Measurements from ENCODE around the gene PPP3CA. TPM values are rescaled to one million over a fixed set of nuclear protein-coding genes. Genes with fewer than 3 reads are reported as not detected.

PPP3CA gene
- total RNA-seq, 1 experiment from 2014 or later, result 31.0 TPM

DNA sequence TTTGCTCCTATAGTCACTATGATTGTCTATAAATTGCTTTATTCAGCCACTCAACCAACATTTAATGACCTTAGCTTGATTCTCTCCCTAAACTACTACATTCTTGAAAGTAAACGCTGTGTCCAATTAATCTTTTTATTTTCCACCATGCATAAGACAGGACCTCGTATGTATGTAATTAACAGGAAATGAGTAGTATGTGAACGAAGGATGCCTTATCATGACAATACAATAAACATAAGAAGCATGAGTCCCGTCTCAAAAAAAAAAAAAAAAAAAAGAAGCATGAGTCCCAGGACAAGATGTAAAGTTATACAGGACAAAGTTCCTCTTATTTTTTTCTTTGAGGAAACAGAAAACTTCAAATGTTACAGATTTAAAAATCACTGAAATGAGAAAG is 92.5 kb downstream of the PPP3CA start:
- ChIA-PET CTCF (no interaction called here), POLR2A (no interaction called here)
- Histone ChIP-seq H3K4me3 (ENCODE audit: low read depth in 2 of 2, low read length in 2 of 2) (no peak overlapping the region), H3K4me1 (ENCODE audit: control insufficient read depth, insufficient read depth, low read length) (no peaks in the 10 kb centered on the region; the same call in 1 of the 2 replicates), H3K36me3 (ENCODE audit: control insufficient read depth, insufficient read depth, low read length) (no peaks in the 10 kb centered on the region), H3K9me3 (ENCODE audit: control insufficient read depth, insufficient read depth, low read depth, low read length) (no peaks in the 10 kb centered on the region), H3K27me3 (ENCODE audit: control insufficient read depth, insufficient read depth, low read length) (no peaks in the 10 kb centered on the region), H3K27ac (ENCODE audit: low read length) (no peak overlapping the region)
- no TSS peak for BruUV-seq (replicated peaks)
- intact Hi-C loops (cut with micrococcal nuclease; ENCODE audit: unreplicated experiment), result no loop called here
- TF ChIP-seq, protein P1, sequence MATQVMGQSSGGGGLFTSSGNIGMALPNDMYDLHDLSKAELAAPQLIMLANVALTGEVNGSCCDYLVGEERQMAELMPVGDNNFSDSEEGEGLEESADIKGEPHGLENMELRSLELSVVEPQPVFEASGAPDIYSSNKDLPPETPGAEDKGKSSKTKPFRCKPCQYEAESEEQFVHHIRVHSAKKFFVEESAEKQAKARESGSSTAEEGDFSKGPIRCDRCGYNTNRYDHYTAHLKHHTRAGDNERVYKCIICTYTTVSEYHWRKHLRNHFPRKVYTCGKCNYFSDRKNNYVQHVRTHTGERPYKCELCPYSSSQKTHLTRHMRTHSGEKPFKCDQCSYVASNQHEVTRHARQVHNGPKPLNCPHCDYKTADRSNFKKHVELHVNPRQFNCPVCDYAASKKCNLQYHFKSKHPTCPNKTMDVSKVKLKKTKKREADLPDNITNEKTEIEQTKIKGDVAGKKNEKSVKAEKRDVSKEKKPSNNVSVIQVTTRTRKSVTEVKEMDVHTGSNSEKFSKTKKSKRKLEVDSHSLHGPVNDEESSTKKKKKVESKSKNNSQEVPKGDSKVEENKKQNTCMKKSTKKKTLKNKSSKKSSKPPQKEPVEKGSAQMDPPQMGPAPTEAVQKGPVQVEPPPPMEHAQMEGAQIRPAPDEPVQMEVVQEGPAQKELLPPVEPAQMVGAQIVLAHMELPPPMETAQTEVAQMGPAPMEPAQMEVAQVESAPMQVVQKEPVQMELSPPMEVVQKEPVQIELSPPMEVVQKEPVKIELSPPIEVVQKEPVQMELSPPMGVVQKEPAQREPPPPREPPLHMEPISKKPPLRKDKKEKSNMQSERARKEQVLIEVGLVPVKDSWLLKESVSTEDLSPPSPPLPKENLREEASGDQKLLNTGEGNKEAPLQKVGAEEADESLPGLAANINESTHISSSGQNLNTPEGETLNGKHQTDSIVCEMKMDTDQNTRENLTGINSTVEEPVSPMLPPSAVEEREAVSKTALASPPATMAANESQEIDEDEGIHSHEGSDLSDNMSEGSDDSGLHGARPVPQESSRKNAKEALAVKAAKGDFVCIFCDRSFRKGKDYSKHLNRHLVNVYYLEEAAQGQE (IDR thresholded peaks at IDR 0.05; ENCODE audit: insufficient read depth in 1 of 2, low read depth in 2 of 2, low read length in 1 of 2), result no peak
- TF ChIP-seq POLR2AphosphoS5 (IDR thresholded peaks at IDR 0.05; ENCODE audit: low read depth, low read length) (no peak), SIN3A (IDR thresholded peaks at IDR 0.05; ENCODE audit: borderline replicate concordance, insufficient read depth, low read depth, low read length) (no peak), TCF7L2 (IDR thresholded peaks at IDR 0.05; ENCODE audit: low read depth, low read length) (no peak)
- ATAC-seq (no peak), DNase-seq (ENCODE audit: low read depth, low spot score) (no peak)
- in situ Hi-C loops (cut with HindIII; ENCODE audit: low pct_unique_long_range_greater_than_20kb, low sequenced_read_pairs), result no loop called here

DNA sequence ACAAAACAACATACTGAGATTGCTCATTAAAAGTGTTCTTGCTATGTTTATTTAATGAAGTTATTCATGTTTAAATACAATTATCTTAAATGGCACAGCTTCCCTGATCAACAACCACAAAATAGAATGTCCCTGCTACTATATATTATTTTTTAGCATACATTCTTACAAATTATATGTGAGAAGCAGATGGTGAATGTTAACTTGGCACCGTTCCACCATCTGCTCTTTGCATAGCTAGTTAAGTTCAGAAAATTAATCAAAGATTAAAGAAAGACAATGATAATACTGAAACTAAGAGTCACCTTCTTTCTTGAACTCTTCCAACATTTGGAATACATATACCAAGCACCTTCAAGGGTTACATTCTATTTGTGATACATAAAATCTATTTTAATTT is 94.2 kb downstream of the PPP3CA start:
- in situ Hi-C loops (cut with HindIII; ENCODE audit: low pct_unique_long_range_greater_than_20kb, low sequenced_read_pairs), result no loop called here
- TF ChIP-seq POLR2AphosphoS5 (IDR thresholded peaks at IDR 0.05; ENCODE audit: low read depth, low read length) (no peak), TCF7L2 (IDR thresholded peaks at IDR 0.05; ENCODE audit: low read depth, low read length) (no peak), SIN3A (IDR thresholded peaks at IDR 0.05; ENCODE audit: borderline replicate concordance, insufficient read depth, low read depth, low read length) (no peak)
- TF ChIP-seq, protein P2, sequence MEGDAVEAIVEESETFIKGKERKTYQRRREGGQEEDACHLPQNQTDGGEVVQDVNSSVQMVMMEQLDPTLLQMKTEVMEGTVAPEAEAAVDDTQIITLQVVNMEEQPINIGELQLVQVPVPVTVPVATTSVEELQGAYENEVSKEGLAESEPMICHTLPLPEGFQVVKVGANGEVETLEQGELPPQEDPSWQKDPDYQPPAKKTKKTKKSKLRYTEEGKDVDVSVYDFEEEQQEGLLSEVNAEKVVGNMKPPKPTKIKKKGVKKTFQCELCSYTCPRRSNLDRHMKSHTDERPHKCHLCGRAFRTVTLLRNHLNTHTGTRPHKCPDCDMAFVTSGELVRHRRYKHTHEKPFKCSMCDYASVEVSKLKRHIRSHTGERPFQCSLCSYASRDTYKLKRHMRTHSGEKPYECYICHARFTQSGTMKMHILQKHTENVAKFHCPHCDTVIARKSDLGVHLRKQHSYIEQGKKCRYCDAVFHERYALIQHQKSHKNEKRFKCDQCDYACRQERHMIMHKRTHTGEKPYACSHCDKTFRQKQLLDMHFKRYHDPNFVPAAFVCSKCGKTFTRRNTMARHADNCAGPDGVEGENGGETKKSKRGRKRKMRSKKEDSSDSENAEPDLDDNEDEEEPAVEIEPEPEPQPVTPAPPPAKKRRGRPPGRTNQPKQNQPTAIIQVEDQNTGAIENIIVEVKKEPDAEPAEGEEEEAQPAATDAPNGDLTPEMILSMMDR (IDR thresholded peaks at IDR 0.05), result no peak
- TF ChIP-seq, protein P1 (IDR thresholded peaks at IDR 0.05; ENCODE audit: insufficient read depth in 1 of 2, low read depth in 2 of 2, low read length in 1 of 2), result no peak
- intact Hi-C loops (cut with micrococcal nuclease; ENCODE audit: unreplicated experiment), result no loop called here
- POLR2A ChIA-PET, result no interaction called here
- H3K27ac ChIP-seq (ENCODE audit: low read length), result no peak overlapping the region
- H3K27me3 ChIP-seq (ENCODE audit: control insufficient read depth, insufficient read depth, low read length), result no peaks in the 10 kb centered on the region
- H3K36me3 ChIP-seq (ENCODE audit: control insufficient read depth, insufficient read depth, low read length), result no peaks in the 10 kb centered on the region
- H3K4me3 ChIP-seq (ENCODE audit: low read depth in 2 of 2, low read length in 2 of 2), result no peak overlapping the region
- BruUV-seq (replicated peaks), result no TSS peak
- H3K9me3 ChIP-seq (ENCODE audit: control insufficient read depth, insufficient read depth, low read depth, low read length), result no peaks in the 10 kb centered on the region
- CTCF ChIA-PET, result no interaction called here
- ATAC-seq, result no peak
- H3K4me1 ChIP-seq (ENCODE audit: control insufficient read depth, insufficient read depth, low read length), result no peaks in the 10 kb centered on the region; the same call in 1 of the 2 replicates
- no peak for DNase-seq (ENCODE audit: low read depth, low spot score)
